Stimulated activated CD4-positive, alpha-beta T cell treated with anti-CD3 and anti-CD28 coated beads, Interleukin-4, amount 100 ng/mL, for 24 hours (primary cell): ENCODE data around the gene AGRP.

Experiments used
- DNase-seq: peaks from one replicate; pipeline ENCODE4 v3.0.0-alpha.2; 2020

The AGRP gene

GRCh38 chr16:67445126-67445426, 38.3 kb downstream of the AGRP start:
- no peak for DNase-seq

- no peak for DNase-seq
These were observed 38.9 kb downstream of the AGRP start for GRCh38 chr16:67444259-67445125.

GRCh38 chr16:67443265-67443664, 40.1 kb downstream of the AGRP start:
- DNase-seq, result no peak

- DNase-seq, result no peak
These were observed 40.6 kb downstream of the AGRP start for GRCh38 chr16:67442581-67443255.

- no peak for DNase-seq
These were observed 41.4 kb downstream of the AGRP start for GRCh38 chr16:67441907-67442306.

GRCh38 chr16:67441271-67441753, 42.0 kb downstream of the AGRP start:
- DNase-seq, result no peak

GRCh38 chr16:67438824-67439393, 44.4 kb downstream of the AGRP start:
- DNase-seq, result no peak

- DNase-seq, result no peak
These were observed 45.1 kb downstream of the AGRP start for GRCh38 chr16:67438098-67438791.

GRCh38 chr16:67437513-67437912, 45.8 kb downstream of the AGRP start:
- no peak for DNase-seq

GRCh38 chr16:67436640-67437193, 46.6 kb downstream of the AGRP start:
- DNase-seq, result no peak

GRCh38 chr16:67435758-67436164, 47.6 kb downstream of the AGRP start:
- DNase-seq, result no peak

GRCh38 chr16:67433131-67433719, 50.1 kb downstream of the AGRP start:
- no peak for DNase-seq
